Cardiac muscle cell (in vitro differentiated cells and primary cell): ENCODE data around the gene SNX19. TPM values are rescaled to one million over a fixed set of nuclear protein-coding genes. Genes with fewer than 3 reads are reported as not detected.
A peak's percentile ranks its signal among the peaks of the same experiment; 100 is the strongest.

Experiments
- DNase-seq, 2 donors: peaks; one replicate each; pipeline versions ENCODE4 v3.0.0 to v3.0.0-alpha.2; 2010 to 2017; ENCODE audit warnings: low read depth in 1 of 2, low spot score in 1 of 2
- H3K27ac ChIP-seq: fragments of 200-600 bp; sonication (generic); 2 replicates; pipeline ENCODE4 v1.5.1; 2016
- H3K27me3 ChIP-seq: fragments of 200-600 bp; sonication (generic); 2 replicates; pipeline ENCODE4 v1.6.0; 2016; ENCODE audit warnings: control low read depth
- H3K36me3 ChIP-seq: fragments of 200-600 bp; sonication (generic); 2 replicates; pipeline ENCODE4 v1.5.1; 2016; ENCODE audit warnings: control low read depth
- H3K4me1 ChIP-seq: fragments of 200-600 bp; sonication (generic); 2 replicates; pipeline ENCODE4 v1.8.1; 2017; ENCODE audit warnings: low read depth, mild to moderate bottlenecking, mixed run types
- H3K4me3 ChIP-seq: fragments of 200-600 bp; sonication (generic); 2 replicates; pipeline ENCODE4 v1.5.1; 2016; ENCODE audit warnings: mild to moderate bottlenecking
- H3K9me3 ChIP-seq: fragments of 200-600 bp; sonication (generic); 2 replicates; pipeline ENCODE4 v1.5.1; 2017; ENCODE audit warnings: low read depth, mild to moderate bottlenecking, control low read depth
- polyA plus RNA-seq: library from polyadenylated mRNA; unstranded; fragments of >200 nt; fragmentation: Nextera tagmentation; extraction: Ambion mirVana; gene quantifications from 2 replicates; pipeline ENCODE4 v1.2.1, GENCODE V29; 2016
- total RNA-seq: library from RNA; depleted of rRNA; stranded (reverse); fragments of >200 nt; gene quantifications from 2 replicates; pipeline ENCODE4 v1.2.3, GENCODE V29; 2016
- TF ChIP-seq, protein P1 (sequence below): IDR thresholded peaks from 2 replicates; pipeline ENCODE4 v1.5.1; 2012; ENCODE audit warnings: low read depth, mild to moderate bottlenecking, low read length

Gene SNX19
- total and polyA plus RNA-seq, 2 experiments from 2014 or later: 25.7 to 60.7 TPM

DNA sequence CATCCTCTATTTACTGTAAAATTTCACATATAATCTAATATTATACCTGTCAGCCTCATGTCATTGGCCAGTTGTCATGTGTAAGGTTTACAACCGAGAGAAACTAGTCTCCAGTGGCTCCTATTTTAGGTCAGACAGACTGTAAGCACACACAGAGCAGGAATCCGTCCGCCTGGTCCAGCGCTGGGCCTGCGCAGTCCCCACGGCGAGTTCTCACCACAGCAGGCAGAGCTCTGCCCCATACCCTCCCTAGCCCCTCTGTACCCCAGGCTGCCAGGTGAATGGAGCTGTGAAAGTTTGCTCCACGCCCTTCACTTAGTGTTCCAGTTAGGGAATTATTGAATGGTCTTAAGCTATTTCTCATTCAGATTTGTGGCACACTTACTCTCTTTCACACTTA is 63.7 kb downstream of the SNX19 start:
- no peak for DNase-seq
- TF ChIP-seq, protein P1, sequence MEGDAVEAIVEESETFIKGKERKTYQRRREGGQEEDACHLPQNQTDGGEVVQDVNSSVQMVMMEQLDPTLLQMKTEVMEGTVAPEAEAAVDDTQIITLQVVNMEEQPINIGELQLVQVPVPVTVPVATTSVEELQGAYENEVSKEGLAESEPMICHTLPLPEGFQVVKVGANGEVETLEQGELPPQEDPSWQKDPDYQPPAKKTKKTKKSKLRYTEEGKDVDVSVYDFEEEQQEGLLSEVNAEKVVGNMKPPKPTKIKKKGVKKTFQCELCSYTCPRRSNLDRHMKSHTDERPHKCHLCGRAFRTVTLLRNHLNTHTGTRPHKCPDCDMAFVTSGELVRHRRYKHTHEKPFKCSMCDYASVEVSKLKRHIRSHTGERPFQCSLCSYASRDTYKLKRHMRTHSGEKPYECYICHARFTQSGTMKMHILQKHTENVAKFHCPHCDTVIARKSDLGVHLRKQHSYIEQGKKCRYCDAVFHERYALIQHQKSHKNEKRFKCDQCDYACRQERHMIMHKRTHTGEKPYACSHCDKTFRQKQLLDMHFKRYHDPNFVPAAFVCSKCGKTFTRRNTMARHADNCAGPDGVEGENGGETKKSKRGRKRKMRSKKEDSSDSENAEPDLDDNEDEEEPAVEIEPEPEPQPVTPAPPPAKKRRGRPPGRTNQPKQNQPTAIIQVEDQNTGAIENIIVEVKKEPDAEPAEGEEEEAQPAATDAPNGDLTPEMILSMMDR: no peak
- peaks cover under 1% of the 10 kb centered on the region for H3K4me1 ChIP-seq
- no peaks in the 10 kb centered on the region for H3K36me3 ChIP-seq
- no peaks in the 10 kb centered on the region for H3K27me3 ChIP-seq
- H3K4me3 ChIP-seq: no peak overlapping the region
- no peaks in the 10 kb centered on the region for H3K9me3 ChIP-seq
- H3K27ac ChIP-seq: no peak overlapping the region

DNA sequence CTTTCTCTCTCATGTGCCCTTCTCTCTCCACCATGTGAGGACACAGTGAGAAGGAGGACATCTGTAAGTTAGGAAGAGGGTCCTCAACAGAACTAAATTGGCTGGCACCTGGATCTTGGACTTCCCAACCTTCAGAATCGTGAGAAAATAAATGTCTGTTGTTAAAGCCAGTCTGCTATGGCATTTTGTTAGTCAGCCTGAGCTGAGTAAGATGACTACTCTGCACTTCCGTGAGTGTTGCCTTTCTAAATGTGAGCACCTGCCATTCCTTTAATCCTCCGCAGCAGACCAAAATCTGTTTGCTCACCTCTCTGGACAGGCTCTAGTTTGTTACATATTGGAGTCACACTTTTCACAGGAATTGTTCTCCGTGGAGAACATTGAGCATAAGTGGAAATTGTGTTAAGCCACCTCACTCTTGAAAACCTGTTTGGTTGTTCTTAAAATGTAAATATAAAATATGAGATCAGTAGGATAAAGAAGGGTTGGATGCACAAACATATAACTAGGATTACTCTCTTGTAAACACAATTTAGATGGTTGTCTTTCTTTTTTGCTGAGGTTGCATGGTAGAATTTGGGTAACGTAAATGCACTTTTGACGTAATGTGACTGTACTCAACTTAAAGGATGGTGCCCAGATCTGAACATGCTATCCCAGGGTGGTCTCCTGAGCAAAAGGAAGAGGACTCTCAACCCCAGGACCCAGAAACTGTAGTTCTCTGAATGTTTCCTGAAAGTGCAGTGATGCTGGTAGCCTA is 65.9 kb downstream of the SNX19 start:
- H3K9me3 ChIP-seq: no peaks in the 10 kb centered on the region
- TF ChIP-seq, protein P1: no peak
- DNase-seq: no peak

DNA sequence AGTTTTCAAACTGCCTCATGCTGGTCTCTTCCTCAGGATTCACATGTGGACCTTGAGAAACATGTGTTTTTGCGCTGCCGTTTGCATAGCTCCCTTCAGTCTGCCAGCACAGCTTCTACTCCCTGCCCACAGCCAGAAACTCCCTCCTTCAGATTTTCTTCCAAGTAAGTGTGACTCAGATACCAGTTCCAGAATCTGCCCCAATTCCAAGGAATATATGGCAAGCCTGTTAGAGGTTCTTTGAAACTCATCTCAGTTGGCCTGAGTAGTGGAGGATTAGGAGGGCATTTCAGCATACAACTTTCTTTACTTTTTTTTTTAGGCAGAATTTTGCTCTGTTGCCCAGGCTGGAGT is 67.1 kb downstream of the SNX19 start:
- peak in 1 of 2 donors; percentile 81 for DNase-seq
- TF ChIP-seq, protein P1: no peak
- no peak overlapping the region for H3K27ac ChIP-seq

More for the DNA sequence above, 65.9 kb downstream of the SNX19 start:
- Histone ChIP-seq H3K27me3 (no peaks in the 10 kb centered on the region), H3K27ac (no peak overlapping the region), H3K4me1 (peaks cover 23% of the 10 kb centered on the region), H3K36me3 (no peaks in the 10 kb centered on the region), H3K4me3 (no peak overlapping the region)

DNA sequence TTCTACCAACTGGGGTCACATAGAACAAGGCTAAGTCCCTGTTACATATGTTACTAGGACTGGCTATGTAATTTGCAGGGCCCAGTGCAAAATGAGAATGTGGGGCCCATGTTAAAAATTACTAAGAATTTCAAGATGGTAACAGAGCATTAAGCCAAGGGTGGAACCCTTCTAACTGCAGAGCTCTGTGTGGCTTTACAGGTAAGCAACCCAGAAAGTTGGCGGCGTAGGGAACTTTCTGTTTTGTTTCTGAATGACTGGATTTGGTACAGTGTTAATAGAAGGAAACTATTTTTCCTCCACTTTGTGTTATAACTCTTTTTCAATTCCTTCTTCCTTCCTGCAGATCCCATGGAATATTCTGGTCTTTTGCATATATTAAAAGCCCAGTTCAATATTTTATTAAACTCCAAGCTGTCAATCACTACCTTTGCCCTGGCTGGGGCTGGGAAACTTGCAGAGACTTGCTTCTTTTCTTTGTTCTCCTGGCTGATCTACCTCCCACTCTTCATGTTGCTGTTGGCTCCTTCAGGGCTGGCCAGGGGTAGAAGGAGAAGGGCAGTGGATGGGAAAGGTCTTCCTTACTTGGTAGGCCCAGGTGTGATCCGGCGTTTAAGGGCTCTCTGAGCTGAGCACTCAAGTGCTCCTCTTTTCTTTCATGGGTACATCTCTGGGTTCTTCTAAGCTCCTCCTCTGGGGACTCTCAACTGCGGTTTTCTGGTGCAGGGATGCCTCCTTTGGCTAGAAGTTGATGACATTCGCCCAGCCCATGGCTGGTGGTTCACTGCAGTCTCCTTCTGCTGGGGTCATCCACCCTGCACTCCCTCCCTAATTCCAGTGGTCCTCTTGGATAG is 67.7 kb downstream of the SNX19 start:
- Histone ChIP-seq H3K36me3 (no peaks in the 10 kb centered on the region), H3K27me3 (no peaks in the 10 kb centered on the region), H3K4me1 (peaks cover 24% of the 10 kb centered on the region), H3K9me3 (no peaks in the 10 kb centered on the region), H3K27ac (no peak overlapping the region), H3K4me3 (no peak overlapping the region)
- no peak for DNase-seq
- TF ChIP-seq, protein P1: no peak

More for the DNA sequence above, 67.1 kb downstream of the SNX19 start:
- H3K4me3 ChIP-seq: no peak overlapping the region
- H3K27me3 ChIP-seq: no peaks in the 10 kb centered on the region
- H3K9me3 ChIP-seq: no peaks in the 10 kb centered on the region
- H3K4me1 ChIP-seq: peaks cover 24% of the 10 kb centered on the region
- no peaks in the 10 kb centered on the region for H3K36me3 ChIP-seq

DNA sequence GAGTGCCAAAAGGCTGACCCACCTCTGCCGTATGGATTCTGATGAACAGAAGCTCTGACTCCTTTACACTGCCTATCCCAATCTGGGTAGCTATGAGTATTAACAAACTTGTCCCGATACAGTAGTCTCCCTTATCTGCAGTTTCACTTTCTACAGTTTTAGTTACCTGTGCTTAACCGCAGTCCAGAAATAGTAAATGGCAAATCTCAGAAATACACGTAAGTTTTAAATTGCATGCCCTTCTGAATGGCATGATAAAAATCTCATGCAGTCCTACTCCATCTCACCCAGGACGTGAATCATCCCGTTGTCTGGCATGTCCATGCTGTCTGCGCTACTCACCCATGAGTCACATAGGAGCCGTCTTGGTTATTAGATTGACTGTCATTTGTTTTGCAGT is 68.8 kb downstream of the SNX19 start:
- H3K4me3 ChIP-seq: no peak overlapping the region
- TF ChIP-seq, protein P1: no peak
- no peaks in the 10 kb centered on the region for H3K27me3 ChIP-seq
- H3K27ac ChIP-seq: peak overlapping the region; percentile 70
- H3K4me1 ChIP-seq: peaks cover 24% of the 10 kb centered on the region
- no peaks in the 10 kb centered on the region for H3K36me3 ChIP-seq
- H3K9me3 ChIP-seq: no peaks in the 10 kb centered on the region
- DNase-seq: peak in 1 of 2 donors; percentile 66
